ENCODE measurements around the gene RASL12. TPM values are rescaled to one million over a fixed set of nuclear protein-coding genes. Genes with fewer than 3 reads are reported as not detected.
A peak's percentile ranks its signal among the peaks of the same experiment; 100 is the strongest.
"Not testable (repeated sequence)": the region's sequence is repeated elsewhere in the genome, so short reads cannot be mapped to it uniquely, and the experiment has no call there.

The RASL12 gene
- total RNA-seq, 2 donors from 2014 or later = 2.0 to 9.2 TPM

DNA sequence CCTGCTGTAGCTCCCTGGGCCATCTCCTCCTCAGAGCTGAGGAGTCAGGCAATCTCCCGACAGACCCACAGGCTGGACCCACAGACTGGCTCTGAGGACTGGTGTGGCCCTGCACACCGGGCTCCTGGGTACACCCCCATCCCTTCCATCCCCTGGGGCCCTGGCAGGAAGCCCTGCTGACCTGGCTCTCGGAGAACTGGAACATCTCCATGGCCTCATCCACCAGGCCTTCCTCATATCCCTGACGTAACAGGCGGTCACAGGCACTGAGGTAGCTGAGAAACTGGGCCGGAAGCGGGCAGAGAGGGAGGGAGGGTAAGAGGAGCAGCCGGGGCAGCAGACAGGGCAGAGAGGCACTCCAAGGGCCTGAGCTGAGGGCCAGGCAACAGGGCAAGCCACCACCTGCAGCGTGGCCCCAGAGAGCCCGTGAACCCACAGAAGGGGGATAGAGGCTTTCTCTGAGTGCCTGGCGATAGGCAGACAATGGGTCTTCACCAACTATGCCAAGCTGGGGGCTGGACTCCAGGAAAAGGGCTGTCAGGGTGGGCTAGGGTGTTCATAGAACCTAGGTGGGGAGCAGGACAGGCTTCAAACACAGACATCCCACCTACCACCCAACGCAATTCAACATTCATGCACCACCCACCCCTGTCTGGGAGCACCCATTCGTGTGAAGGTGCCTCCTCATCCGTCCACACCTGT lies 26.7 kb upstream of the RASL12 start:
- ATAC-seq = no peak
- peak in 1 of 2 donors; percentile 71 for DNase-seq
- intact Hi-C loops (cut with DNase I, micrococcal nuclease) = loop anchor here in 1 of 2 donors (10.0 kb wide), 1 partner anchor 50 kb away; the partner anchor contains the start of gene SLC51B

DNA sequence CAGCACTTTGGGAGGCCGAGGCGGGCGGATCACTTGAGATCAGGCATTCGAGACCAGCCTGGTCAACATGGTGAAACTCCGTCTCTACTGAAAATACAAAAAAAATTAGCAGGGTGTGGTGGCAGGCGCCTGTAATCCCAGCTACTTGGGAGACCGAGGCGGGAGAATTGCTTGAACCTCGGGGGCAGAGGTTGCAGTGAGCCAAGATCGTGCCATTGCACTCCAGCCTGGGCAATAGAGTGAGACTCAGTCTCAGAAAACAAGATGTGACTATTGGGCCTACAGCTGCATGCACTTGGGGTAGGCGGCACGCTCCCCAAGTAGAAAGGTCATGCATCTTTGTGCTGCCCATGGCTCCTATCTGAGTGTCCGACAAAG lies 26.0 kb upstream of the RASL12 start:
- DNase-seq, ATAC-seq: not testable (repeated sequence)
- intact Hi-C loops (cut with DNase I, micrococcal nuclease) = loop anchor here in 1 of 2 donors (10.0 kb wide), 1 partner anchor 49 kb away; the partner anchor contains the start of gene SLC51B

DNA sequence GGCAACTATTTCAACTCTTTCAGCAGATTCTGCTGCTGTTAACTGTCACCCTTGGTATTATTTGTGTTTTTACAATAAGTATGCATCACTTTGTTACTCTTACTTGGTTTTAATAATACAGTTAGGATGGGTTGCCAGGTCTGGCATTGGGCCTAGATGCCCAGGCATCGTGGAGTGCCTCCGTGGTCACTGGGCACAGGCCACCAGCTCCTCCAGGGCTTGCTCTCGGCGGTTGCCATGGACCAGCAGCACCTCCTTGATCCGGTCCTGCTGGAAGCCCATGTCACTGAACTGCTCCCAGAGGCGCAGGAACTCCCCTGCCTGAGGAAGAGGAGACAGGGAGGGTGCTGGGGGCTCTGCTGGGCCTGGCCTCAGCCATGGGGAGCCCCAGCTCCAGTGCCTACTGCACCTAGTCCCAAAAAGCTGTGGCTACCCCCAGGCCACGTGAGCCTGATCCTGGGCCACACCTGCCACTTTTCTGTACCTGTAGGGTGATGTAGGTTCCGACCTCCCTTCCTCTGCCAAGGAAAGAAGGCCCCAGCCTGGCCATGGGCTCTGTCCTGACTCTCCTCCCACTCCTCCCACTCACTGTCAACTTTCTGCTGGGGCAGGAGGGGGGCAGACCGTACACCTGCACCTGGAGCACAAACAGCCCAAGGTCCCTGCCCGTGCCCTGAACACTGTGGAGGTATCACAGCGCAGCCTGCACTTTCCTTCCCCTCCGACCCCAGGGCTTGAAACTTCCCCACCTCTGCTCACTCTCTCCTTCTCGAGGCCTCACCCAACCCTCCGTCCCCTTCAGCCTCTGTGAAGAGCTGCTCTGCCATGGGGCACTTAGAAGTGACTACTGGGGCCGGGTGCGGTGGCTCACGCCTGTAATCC lies 25.4 kb upstream of the RASL12 start:
- no peak for DNase-seq
- no peak for ATAC-seq
- intact Hi-C loops (cut with DNase I, micrococcal nuclease) = loop anchor here in 1 of 2 donors (10.0 kb wide), 1 partner anchor 48 kb away; the partner anchor contains the start of gene SLC51B

DNA sequence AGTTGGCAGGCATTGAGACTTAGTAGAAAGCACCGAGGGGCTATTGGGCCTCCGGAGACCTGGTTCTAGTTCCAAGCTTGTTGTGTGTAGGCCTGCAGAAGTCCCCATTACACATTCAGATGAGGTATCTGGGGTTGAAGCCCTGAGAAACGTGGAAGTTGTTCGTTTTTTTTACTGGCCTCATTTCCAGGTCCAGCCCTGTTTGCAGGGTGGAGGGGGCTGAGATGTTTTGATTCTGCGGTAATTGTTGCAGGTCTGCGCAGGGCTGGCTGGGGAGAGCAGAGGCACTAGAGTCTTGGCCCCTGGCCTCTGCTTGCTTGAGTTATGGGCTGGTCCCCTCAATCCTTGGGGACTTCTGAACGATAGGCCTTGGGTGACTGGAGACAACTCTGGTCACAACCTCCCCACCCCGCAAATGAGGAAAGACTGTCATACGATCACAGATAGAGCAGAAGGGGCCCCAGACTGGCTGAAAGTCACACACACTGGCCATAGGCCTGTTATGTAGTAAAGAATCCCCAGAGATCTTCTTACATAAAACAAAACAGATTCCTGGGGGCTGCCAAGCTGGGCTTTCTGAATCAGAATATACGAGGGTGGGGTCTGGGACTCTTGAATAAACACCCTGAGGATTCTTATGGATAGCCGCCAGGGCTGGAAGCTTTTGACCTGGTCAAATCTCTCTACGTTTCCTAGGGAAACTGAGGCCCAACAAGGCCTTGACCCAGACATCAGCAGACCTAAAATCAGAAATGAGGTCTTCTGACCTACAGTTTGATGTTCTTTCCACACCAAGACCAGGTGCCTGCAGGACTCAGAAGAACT lies 24.4 kb upstream of the RASL12 start:
- DNase-seq (no peak), ATAC-seq (no peak)
- intact Hi-C loops (cut with DNase I, micrococcal nuclease) = loop anchor here in 1 of 2 donors (10.0 kb wide), 1 partner anchor 47 kb away; the partner anchor contains the start of gene SLC51B

DNA sequence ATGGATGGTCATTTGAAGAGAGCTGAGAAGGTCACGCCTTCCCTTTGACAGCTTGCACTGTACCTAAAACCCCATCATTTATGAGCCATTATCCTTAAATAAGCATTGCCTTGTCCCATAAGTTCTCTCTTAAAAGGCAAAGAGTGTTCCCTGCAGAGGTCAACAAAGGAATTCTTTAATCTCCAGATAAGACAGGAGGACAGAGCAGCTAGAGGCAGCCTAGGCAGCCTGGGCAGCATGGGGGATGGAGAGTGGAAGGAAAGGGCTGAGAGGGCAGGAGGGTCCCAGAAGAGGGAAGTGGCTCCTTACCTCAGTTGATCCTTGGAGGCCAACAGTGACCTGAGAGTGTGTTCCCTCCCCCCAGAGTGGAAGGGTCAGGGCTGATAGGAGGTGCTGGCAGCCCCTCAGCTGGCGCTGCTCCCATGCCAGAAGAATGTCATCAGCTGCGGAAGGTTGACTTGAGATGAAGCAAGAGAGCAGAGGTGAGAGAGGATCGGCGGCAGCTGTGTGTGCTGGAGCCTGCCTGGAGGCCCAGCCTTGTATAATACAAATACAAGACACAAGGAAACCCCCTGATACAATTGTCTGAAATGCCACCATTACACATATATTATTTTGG lies 21.5 kb upstream of the RASL12 start:
- DNase-seq = no peak
- intact Hi-C loops (cut with DNase I, micrococcal nuclease) = no loop called here

DNA sequence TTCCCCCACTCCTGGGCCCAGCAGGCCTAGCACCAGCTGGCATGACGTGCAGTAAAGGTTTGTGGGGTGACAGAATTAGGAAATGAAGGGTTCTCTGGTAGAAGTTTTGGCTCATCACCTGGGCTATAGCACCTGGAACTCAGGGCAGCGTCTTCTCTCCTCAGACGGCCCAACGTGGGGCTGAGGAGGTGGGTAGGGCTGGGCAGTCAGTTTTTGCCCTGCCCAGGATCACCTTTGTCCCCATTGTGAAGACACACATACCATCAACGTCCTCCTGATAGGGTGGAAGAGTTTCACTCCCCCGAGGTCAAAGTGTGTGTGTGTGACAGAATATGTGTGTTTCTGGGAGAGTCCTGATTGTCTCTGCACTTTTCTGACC lies 20.8 kb upstream of the RASL12 start:
- intact Hi-C loops (cut with DNase I, micrococcal nuclease) = no loop called here
- DNase-seq (peak; percentile 59 to 65), ATAC-seq (peak; percentile 91)

More for the DNA sequence above, 21.5 kb upstream of the RASL12 start:
- ATAC-seq = peak; percentile 3

DNA sequence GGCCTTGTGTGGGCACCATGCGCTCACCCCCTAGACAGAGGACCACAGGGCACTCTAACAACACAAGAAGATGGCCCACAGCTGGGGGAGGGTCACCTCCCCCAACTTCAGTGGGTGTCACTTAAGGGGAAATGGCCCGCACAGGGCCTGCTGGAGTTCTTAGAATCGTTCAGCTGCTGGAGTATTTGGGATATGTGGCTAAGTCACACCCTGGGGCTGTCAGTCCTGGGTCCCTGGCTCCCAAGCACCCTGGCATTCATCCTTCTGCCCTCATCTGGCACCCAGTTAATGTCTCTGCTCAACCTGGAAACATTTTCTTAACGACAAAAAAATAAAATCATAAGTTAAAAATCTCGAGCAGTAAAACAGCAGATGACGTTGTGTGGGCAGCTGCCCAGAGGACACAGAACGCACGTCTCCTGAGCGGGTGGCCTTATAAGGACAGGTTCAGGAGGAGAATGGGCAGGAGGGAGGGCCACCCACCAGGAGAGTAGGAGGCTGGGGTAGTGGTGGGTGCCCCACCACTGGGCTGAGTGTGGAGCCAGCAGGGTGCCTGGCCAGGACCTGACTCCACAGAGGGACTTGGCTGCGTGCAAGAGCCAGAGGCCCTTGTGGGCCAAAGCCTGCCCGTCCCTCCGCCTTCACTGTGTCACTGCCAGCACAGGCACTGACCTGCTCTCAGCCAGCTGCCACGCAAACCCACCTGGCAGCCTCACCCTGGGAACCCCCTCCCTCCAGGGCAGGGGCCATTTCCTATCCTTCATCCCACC lies 20.3 kb upstream of the RASL12 start:
- DNase-seq = peak; percentile 74 to 84
- ATAC-seq = peak; percentile 65
- intact Hi-C loops (cut with DNase I, micrococcal nuclease) = no loop called here

DNA sequence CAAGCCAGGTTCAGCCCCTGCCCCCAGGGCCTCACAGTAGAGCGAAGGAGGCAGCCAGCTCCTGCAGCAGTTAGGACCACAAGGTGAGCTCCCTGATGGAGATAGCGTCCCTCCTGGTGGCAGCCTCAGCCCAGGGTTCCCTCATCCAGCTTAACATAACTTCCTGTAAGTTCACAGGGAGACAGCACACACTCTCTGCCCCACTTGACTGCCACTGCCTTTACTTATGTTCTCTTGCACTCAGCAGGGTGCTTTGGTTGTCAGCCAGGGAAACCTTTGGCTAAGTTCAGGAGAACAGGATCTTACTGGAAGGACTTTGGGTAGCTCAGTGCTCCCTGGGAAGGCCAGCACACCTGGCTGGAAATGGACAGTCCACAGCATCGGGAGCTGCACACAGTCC lies 19.6 kb upstream of the RASL12 start:
- no peak for ATAC-seq
- intact Hi-C loops (cut with DNase I, micrococcal nuclease) = no loop called here

DNA sequence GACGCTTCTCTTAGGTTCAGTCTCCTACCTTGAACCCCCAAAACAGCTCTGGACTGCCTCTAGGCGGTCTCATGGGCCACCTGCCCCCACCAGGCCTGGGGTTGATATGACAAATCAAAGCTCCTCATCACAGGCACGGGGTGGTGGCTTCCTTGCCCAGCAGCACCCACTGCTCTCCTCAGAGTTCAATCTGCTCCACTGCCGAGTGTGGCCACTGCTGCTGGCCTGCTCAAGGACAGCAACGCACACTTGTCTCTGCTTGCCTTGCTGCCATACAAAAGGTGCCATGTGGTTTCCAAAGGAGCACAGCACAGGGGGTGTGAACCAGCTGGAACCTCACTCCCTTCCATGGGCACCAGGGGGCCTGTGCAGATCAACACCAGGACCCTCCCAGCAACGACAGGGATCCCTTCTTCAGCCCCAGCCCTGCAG lies 18.9 kb upstream of the RASL12 start:
- no peak for DNase-seq
- intact Hi-C loops (cut with DNase I, micrococcal nuclease) = no loop called here
- ATAC-seq = no peak

More for the DNA sequence above, 19.6 kb upstream of the RASL12 start:
- no peak for DNase-seq

DNA sequence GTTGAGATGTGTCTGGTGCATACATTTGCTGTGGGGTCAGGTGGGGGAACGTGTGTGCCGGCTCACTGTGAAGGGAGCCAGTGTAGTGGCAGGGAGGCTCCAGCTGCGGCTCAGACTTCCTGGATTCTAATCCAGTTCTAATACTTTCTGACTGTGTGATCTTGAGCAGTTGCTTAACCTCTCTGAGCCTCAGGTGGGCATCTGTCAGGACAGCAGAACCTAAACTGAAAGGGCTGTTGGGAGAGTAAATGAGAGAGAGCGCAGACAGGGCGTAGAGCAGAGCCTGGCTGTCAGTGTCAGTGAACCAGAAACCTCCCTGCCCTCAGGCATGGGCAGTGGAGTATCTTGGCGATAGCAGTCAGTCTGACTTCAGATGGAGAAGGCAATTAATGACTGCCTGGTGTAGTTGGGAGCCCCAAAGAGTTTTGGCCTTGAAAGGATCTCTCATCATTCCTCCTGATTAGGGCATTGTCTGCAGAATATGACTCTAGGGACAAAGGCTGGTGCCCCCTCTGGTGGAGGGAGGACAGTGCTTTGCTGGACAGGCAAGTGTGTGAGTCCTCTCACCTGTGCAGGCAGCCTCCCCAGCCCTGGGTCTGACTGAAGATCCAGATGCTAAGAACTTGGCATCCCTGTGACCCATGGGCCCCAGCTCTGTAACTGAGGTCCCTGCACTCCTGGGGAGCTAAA lies 18.3 kb upstream of the RASL12 start:
- DNase-seq (peak in 1 of 2 donors; percentile 66), ATAC-seq (no peak)
- intact Hi-C loops (cut with DNase I, micrococcal nuclease) = no loop called here

DNA sequence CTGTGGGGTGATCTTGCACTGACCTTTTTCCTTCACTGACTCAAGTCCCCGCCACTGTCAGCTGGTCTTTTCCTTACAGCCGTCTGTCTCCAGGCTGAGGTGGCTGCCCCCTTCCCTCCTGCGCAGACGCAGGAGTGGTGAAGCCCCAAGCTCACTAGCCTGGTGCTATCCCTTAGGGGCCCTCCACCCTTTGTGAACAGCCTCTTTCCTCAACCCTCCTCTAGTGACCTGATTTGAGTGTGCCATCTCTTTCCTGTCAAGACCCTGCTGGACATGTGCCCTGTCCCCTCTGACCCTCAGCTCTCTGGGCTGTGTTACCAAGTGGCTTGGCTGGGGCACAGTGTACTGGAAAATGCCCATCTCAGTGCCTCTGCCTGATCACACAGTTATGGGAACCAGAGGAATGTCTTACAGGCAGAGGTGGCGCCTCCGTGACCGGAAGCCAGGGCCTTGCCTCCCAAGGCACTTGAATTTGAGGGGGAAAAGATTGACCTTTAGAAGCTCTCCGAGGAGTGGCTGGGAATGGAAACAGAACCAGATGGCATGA lies 17.5 kb upstream of the RASL12 start:
- intact Hi-C loops (cut with DNase I, micrococcal nuclease) = no loop called here
- DNase-seq = no peak
- no peak for ATAC-seq

DNA sequence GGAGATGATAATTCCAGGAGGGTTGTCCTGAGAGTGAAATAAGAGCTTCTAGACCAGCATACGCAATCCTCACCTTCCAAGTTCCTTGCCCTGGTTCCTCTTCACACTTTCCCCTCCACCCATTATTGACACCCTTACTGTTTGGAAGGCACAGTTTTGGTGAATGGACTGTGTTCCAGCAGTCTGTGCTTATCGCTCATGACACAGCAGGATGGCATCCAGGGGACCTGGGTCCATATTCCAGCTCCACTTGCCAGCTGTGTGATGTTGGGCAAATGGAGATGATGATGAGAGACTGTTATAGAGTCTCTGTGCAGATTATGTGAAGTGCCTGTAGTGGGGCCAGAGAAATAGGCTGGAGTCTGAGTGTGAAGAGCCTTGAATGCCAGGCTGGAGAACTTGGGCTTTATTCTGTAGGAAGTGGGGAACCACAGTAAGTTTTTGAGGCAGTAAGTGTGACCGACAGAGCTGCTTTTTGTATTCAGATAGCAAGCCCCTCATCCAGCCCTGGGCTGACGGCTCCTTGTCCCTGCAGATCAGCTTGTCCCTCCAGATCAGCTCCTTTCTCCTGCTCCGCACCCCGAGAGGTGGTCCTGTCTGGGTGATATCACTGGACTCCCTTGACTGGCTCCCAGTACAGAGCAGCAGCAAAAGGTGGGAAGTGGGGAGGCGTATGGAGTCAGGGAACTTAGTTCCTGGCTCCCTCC lies 16.9 kb upstream of the RASL12 start:
- DNase-seq (no peak), ATAC-seq (no peak)
- intact Hi-C loops (cut with DNase I, micrococcal nuclease) = no loop called here

DNA sequence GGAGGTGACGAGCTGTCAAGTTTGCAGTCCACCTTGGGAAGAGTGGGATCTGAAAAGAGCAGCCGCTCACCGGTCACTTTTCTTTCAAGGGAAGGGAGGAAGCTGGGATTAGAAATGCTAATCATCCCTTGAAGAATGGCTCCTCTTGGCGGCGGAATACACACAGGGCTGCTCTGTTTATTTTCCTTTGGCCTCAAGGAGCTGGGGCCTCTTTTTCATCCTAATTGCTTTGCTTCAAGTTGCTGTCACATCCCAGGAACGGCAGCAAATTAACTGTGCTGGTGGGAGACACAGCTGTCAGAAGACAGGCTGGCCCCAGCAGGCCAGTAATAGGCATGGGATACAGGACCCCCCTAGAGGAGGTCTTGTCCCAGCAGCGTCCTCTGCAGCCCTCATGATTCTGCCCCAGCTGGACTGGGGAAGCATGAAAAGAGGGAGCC lies 15.5 kb upstream of the RASL12 start:
- intact Hi-C loops (cut with DNase I, micrococcal nuclease) = no loop called here
- ATAC-seq = no peak
- no peak for DNase-seq

DNA sequence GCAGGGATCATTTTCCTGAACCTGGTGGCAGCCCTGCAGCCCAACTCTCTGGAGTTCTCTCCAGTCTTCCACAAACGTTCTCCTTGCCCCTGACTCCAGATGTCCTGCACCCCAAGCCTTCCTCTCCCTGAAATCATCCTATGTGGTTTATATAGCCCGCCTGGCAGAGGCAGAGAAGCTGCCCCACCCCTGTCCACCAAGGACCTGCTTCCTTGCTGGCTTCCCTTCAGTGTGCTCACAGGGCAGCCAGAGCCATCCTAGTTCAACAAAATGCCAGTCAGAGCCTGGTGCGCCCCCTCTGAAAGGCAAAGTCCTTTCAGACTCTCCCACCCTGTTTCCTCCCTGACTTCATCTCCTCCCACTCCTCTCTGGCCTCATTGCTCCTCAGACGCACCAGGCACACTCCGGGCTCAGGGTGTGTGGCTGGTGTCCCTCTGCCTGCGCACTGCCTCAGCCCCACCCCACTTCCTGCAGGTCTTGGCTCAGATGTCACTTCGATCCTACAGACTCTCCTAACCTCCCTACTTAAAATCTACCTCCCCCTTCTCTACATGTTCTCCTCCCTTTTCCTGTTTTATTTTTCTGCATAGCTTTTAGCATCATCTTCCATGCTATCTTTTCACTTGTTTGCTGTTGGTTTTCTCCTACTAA lies 14.6 kb upstream of the RASL12 start:
- intact Hi-C loops (cut with DNase I, micrococcal nuclease) = no loop called here
- ATAC-seq (peak; percentile 77), DNase-seq (peak; percentile 65 to 66)

DNA sequence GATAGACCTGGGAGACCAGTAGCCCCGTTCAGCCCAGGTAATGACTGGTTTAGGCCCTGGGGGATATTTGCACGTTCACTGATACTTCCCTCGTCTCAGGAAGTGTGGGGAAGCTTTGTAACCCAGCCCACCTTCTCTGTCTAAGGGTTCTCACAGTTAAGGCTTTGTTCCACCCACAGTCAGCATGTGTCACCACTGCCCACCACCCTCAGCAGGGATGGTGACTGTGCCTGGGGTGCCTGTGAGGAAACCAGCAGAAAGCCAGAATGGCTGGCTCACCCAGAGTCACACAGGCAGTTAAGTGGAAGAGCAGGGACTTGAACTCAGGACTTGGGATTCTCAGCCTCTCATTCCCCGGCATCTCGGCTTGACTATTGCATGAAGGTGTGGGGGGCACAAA lies 14.0 kb upstream of the RASL12 start:
- intact Hi-C loops (cut with DNase I, micrococcal nuclease) = no loop called here
- no peak for DNase-seq
- no peak for ATAC-seq

DNA sequence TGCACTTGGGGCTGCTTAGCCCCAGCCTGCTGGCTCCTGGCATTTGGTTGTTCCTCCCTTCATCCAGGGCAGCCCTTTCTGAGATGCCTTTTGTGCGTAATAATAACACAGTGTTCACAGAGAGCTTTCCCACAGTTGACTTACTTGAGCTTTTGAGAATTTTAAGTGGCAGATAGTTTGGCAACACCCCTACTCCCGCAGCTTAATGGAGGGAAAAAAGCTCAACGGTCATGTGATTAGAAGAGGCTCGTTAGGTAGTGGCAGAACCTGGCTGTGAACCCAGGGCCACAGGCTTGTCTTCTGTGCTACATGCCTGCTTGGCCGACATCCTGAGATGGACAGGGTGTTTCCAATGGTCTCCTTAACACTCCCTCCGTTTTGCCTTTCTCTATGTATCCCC lies 13.5 kb upstream of the RASL12 start:
- intact Hi-C loops (cut with DNase I, micrococcal nuclease) = no loop called here
- ATAC-seq (no peak), DNase-seq (no peak)
